Activated CD8-positive, alpha-beta memory T cell treated with anti-CD3 and anti-CD28 coated beads for 1 hour (primary cell): ENCODE data around the gene RASGEF1C.
"Not testable (repeated sequence)": the region's sequence is repeated elsewhere in the genome, so short reads cannot be mapped to it uniquely, and the experiment has no call there.

Experiments used
- DNase-seq, 2 donors: peaks; one replicate each; pipeline ENCODE4 v3.0.0-alpha.2; 2020; ENCODE audit warnings: low read depth in 1 of 2; ENCODE audit errors: extremely low read depth in 1 of 2

Gene RASGEF1C

DNA sequence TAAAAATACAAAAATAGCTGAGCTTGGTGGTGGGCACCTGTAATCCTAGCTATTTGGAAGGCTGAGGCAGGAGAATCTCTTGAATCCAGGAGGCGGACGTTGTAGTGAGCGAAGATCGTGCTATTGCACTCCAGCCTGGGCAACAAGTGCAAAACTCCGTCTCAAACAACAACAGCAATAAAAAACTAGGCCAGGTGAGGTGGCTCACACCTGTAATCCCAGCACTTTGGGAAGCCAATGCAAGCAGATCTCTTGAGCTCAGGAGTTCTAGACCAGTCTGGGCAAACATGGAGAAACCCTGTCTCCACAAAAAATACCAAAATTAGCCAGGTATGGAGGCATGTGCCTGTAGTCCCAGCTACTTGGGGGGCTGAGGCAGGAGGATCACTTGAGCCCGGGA, 84.3 kb downstream of the RASGEF1C start:
- not testable (repeated sequence) for DNase-seq

DNA sequence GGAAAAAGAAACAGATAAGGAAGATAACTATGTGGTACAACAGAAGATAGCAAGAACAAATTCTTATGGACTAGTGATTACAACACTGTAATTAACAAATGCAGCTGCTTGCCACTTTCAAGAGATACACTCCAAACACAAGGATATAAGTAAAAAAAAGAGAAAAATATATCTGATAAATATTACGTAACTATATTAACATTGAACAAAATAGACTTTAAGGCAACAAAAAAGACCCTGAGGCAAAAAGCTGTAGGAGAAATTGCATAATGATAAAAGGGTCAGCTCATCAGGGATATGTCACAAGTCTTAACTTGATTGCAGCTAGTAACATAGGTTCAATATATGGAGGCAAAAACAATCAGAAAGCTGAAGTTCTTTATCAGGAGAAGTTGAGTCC, 86.1 kb downstream of the RASGEF1C start:
- no peak for DNase-seq

DNA sequence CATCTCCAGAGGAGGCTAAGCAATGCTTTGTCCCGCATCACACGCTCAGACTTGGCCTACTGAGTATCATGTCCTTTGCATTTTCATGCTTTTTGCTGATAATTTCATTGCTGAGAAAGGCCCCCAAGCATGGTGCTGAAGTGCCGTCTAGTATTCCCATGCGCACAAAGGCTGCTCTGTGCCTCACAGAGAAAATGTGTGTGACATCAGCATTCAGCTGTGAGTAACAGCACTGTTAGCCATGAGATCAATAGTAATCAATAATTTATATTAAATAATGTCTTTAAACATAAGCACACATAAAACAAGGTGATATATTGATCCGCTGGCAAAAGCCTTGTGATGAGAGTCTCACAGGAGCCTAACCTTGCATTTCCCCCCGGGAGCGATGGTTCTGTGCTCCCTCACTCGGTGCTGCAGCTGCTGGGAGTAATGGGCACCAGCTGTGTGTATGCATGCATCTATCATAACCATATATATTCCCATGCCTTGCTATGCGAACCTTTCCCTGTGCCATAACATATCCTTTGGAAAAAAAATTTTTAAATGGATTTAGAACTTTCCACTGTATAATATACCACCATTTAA, 87.1 kb downstream of the RASGEF1C start:
- DNase-seq, result no peak

GRCh38 chr5:180120237-180121101, 88.5 kb downstream of the RASGEF1C start:
- no peak for DNase-seq

GRCh38 chr5:180119903-180120236, 89.1 kb downstream of the RASGEF1C start:
- DNase-seq, result no peak

DNA sequence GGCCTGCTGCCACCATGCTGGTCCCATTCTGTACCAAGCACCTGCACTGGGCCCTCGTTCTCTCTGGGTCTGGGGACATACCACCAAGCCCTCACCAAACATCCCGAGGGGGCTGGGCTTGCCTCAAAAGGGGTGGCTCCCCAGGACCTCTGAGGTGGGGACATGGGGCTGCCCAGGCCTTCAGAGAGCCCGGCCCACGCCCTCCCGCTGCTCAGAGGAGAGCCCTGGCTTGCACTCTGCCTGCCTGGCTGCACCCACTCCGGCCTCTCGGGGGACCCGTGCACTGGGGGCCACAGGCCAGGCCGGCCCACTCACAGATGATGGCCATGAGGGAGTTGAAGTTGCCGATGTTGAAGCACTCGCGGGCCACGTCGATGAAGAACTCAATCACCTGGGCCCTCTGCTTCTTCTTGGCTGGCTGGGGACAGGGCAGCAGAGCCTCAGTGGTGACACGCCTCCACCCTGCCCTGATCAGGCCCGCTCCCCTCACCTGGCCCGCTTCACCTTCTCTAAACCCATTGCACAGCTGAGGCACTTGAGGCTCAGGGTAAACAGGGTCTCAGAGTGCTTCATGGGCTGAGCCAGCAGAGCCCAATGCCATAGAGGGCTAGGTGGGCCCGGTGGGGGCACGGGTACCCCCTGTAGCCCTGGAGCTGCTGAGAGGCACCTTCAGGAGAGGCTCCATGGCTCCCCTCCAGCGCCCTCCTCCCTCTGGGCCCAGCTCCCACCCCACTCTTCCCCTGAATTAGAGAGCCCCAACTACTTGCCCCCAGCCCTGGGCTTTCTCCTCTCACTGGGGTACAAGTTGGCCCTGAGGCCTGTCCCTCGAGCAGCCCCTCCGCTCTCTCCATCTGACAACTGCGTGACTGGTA, 89.7 kb downstream of the RASGEF1C start:
- no peak for DNase-seq

- no peak for DNase-seq
Observed at GRCh38 chr5:180118391-180118791, 90.6 kb downstream of the RASGEF1C start.

GRCh38 chr5:180117000-180117725, 91.8 kb downstream of the RASGEF1C start:
- DNase-seq, result no peak

- DNase-seq, result no peak
Observed at GRCh38 chr5:180116077-180116999, 92.7 kb downstream of the RASGEF1C start.

DNA sequence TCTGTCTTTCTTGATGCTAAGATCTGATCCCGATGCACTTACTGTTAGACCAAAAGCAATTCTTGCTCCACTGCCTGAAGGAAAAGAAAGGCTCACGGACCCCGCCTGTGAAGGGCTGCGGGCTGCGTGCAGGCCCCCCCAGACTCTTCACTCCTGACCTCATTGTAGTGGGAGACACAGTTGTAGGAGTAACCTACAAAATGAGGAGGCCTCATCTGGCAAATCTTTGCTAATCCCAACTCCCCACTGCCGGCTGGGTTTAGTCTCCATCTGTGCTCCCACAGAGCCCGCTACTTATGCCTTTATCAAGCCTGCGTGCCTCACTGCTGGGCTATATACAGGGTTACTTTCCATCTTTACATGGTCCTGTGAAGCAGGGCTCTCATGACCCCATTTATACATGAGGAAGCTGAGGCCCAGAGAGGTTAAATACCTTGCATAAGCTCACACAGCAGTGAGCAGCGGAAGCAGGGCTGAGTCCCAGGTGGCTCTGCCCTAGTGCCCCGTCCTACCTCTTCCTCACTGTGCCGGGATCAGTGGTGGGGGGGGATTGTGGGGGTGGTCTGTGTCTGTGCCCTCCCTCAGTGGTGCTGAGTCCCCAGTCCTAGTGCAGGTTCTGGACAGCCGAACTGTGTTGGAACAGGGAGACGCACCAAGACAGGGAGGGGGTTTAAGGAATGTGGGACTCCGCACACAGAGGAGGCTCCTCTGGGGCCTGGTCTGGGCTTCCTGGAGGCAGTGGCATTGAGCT, 93.5 kb downstream of the RASGEF1C start:
- DNase-seq, result no peak

DNA sequence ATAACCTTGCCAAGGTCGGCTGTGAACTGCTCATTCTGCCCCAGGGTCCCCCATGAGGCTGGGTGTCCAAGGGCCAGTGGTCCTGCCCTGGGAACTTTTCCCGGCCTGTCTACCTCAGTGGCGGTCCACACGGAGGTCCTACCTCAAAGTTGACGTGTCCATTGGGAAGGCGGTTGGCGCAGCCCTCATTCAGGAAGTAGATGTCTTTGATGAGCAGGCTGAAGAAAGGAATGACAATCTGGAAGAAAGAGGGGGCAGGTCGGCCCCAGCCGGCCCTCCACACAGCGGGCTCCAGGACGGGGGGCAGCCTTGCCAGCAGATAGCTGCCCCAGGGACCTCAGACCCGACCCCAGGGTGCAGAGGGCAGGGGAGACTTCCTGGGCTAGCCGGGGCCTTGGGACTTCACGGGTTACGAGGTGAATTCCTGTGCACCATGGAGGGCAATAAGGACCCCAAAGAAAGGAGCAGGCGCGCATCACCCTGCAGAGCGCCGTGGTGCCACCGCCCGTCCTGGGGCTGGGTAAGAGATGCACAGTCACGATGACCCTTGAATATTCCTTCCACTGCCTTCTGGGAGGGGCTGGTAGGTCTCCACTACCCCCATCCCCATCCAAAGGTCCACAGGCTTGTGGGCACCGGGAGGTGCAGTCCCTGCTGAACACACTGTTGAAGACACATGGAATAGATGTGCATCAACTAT, 94.6 kb downstream of the RASGEF1C start:
- no peak for DNase-seq

DNA sequence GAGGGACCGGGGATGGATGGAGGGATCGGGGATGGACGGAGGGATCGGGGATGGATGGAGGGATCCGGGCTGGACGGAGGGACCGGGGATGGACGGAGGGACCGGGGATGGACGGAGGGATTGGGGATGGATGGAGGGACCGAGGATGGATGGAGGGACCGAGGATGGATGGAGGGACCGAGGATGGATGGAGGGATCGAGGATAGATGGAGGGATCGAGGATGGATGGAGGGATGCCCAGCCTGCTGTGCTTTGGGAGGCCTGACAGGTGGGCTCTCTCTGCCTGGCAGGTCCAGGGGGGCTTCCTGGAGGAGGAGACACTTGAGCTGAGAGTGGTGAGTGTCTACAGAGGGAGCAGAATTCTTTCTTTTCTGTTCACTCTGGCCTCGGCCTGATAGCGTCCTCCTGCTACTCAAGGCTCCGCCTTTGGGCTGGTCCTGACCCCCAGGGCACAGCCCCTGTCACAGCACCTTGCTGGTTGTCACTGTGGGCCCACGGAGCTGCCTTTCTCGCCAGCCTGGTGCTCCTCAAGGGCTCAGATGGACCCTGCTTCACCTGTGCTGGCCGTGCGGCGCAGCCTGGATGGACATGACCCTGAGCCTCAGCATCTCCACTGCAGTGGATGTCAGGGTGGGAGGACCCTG, 95.2 kb downstream of the RASGEF1C start:
- DNase-seq, result no peak

GRCh38 chr5:180112181-180112861, 96.7 kb downstream of the RASGEF1C start:
- no peak for DNase-seq

- no peak for DNase-seq
Observed at GRCh38 chr5:180111273-180112002, 97.6 kb downstream of the RASGEF1C start.

GRCh38 chr5:180109920-180110319, 99.1 kb downstream of the RASGEF1C start:
- no peak for DNase-seq

DNA sequence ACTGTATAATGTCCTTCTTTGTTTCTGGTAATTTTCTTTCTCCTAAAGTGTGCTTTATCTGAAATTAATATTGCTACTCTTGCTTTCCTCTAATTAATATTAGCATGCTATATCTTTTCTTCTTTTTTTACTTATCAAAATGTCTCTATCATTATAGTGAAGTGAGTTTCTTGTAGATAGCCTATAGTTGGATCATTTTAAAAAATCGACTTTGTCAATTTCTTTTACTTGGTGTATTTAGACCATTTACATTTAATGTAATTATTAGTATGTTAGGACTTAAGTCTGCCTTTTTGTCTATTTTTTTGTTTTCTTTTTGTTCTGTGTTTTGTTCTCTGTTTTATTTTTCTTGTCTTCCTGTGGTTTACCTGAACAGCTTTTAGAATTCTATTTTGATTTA, 102.0 kb downstream of the RASGEF1C start:
- DNase-seq, result no peak

DNA sequence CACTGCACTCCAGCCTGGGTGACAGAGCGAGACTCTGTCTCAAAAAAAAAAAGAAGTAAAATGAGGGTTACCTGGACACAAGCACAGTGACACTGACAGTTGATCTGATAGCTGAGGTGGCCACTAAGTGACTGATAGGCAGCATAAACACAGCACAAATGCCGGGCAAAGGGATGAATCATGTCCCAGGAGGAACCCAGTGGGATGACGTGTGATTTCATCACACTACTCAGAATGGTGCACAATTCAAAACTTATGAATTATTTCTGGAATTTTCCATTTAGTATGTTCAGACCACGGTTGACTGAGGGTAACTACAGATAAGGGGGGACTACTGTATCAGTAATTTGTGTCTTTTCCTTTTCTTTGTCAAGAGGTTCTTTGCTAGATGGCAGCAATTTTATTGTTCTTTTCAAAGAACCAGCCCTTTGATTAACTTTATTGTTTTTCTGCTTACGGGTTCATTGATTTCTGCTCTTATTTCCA, 103.1 kb downstream of the RASGEF1C start:
- no peak for DNase-seq
